Measurements from ENCODE around the gene SLC6A9.

SLC6A9 gene

GRCh38 chr1:43963890-43964289 lies 67.4 kb downstream of the SLC6A9 start:
- Mint-ChIP-seq H3K27ac (no peak overlapping the region), H3K4me1 (no peaks in the 10 kb centered on the region), H3K36me3 (ENCODE audit: low read depth) (peaks cover 21% of the 10 kb centered on the region), H3K9me3 (peaks cover 10% of the 10 kb centered on the region), H3K4me3 (no peak overlapping the region), H3K27me3 (ENCODE audit: low read depth, poor library complexity) (no peaks in the 10 kb centered on the region)
- no peak for TF ChIP-seq CTCF (IDR thresholded peaks at IDR 0.05)
- no peak for DNase-seq

GRCh38 chr1:43963006-43963405 lies 68.3 kb downstream of the SLC6A9 start:
- peaks cover 18% of the 10 kb centered on the region for H3K36me3 Mint-ChIP-seq (ENCODE audit: low read depth)
- H3K27ac Mint-ChIP-seq = no peak overlapping the region
- no peaks in the 10 kb centered on the region for H3K27me3 Mint-ChIP-seq (ENCODE audit: low read depth, poor library complexity)
- peaks cover 2% of the 10 kb centered on the region for H3K9me3 Mint-ChIP-seq
- DNase-seq = no peak
- no peak for TF ChIP-seq CTCF (IDR thresholded peaks at IDR 0.05)
- H3K4me3 Mint-ChIP-seq = no peak overlapping the region
- H3K4me1 Mint-ChIP-seq = no peaks in the 10 kb centered on the region

GRCh38 chr1:43962324-43962723 lies 68.9 kb downstream of the SLC6A9 start:
- no peak overlapping the region for H3K4me3 Mint-ChIP-seq
- no peaks in the 10 kb centered on the region for H3K9me3 Mint-ChIP-seq
- H3K36me3 Mint-ChIP-seq (ENCODE audit: low read depth) = peaks cover 16% of the 10 kb centered on the region
- no peak for TF ChIP-seq CTCF (IDR thresholded peaks at IDR 0.05)
- peak overlapping the region; percentile 7 for H3K27ac Mint-ChIP-seq
- H3K4me1 Mint-ChIP-seq = no peaks in the 10 kb centered on the region
- no peaks in the 10 kb centered on the region for H3K27me3 Mint-ChIP-seq (ENCODE audit: low read depth, poor library complexity)
- DNase-seq = no peak

GRCh38 chr1:43961692-43962091 lies 69.6 kb downstream of the SLC6A9 start:
- Mint-ChIP-seq H3K36me3 (ENCODE audit: low read depth) (peaks cover 17% of the 10 kb centered on the region), H3K27me3 (ENCODE audit: low read depth, poor library complexity) (no peaks in the 10 kb centered on the region), H3K4me3 (no peak overlapping the region), H3K27ac (no peak overlapping the region), H3K4me1 (no peaks in the 10 kb centered on the region), H3K9me3 (no peaks in the 10 kb centered on the region)
- TF ChIP-seq CTCF (IDR thresholded peaks at IDR 0.05) = no peak
- no peak for DNase-seq

GRCh38 chr1:43960798-43961197 lies 70.5 kb downstream of the SLC6A9 start:
- no peaks in the 10 kb centered on the region for H3K27me3 Mint-ChIP-seq (ENCODE audit: low read depth, poor library complexity)
- no peaks in the 10 kb centered on the region for H3K4me1 Mint-ChIP-seq

More at GRCh38 chr1:43960798-43961197, 70.5 kb downstream of the SLC6A9 start:
- no peak for DNase-seq
- peaks cover 16% of the 10 kb centered on the region for H3K36me3 Mint-ChIP-seq (ENCODE audit: low read depth)
- H3K4me3 Mint-ChIP-seq = no peak overlapping the region
- no peak overlapping the region for H3K27ac Mint-ChIP-seq
- no peak for TF ChIP-seq CTCF (IDR thresholded peaks at IDR 0.05)
- no peaks in the 10 kb centered on the region for H3K9me3 Mint-ChIP-seq
